ENCODE data around the gene SF3A1.

SF3A1 gene

GRCh38 chr22:30398685-30399680, 42.3 kb upstream of the SF3A1 start:
- H3K4me3 ChIP-seq (ENCODE audit: extremely low read depth, insufficient read depth, low read length, poor library complexity, severe bottlenecking) = no peak overlapping the region
- H3K9me3 ChIP-seq (ENCODE audit: control insufficient read depth, low read length) = no peaks in the 10 kb centered on the region
- no peak overlapping the region for H3K27ac ChIP-seq (ENCODE audit: low read depth, low read length, severe bottlenecking)
- peaks cover 27% of the 10 kb centered on the region for H3K4me1 ChIP-seq (ENCODE audit: control insufficient read depth, insufficient read depth, low read length, poor library complexity, severe bottlenecking)
- WGBS, 2 experiments (ENCODE audit: insufficient coverage in 2 of 2) = 89% methylated on average over 17 to 19 of the region's 25 CpGs
- peaks cover 13% of the 10 kb centered on the region for H3K36me3 ChIP-seq (ENCODE audit: control insufficient read depth, insufficient read depth, low read length)

- Histone ChIP-seq H3K4me3 (ENCODE audit: extremely low read depth, insufficient read depth, low read length, poor library complexity, severe bottlenecking) (peak overlapping the region; percentile 65), H3K27ac (ENCODE audit: low read depth, low read length, severe bottlenecking) (no peak overlapping the region), H3K9me3 (ENCODE audit: control insufficient read depth, low read length) (no peaks in the 10 kb centered on the region), H3K36me3 (ENCODE audit: control insufficient read depth, insufficient read depth, low read length) (peaks cover 7% of the 10 kb centered on the region), H3K4me1 (ENCODE audit: control insufficient read depth, insufficient read depth, low read length, poor library complexity, severe bottlenecking) (peaks cover 30% of the 10 kb centered on the region)
- WGBS, 2 experiments (ENCODE audit: insufficient coverage in 2 of 2) = 30 to 35% methylated on average over 5 to 6 of the region's 11 CpGs
These were observed 41.3 kb upstream of the SF3A1 start for GRCh38 chr22:30397656-30398635.

GRCh38 chr22:30396871-30397655, 40.4 kb upstream of the SF3A1 start, which contains the start of gene SEC14L2:
TSS of gene SEC14L2 (plus strand) at chr22:30397018. CDS start at chr22:30397117, 99 bp downstream.
- Histone ChIP-seq H3K4me3 (ENCODE audit: extremely low read depth, insufficient read depth, low read length, poor library complexity, severe bottlenecking) (peak within 1 kb of the TSS; percentile 65), H3K27ac (ENCODE audit: low read depth, low read length, severe bottlenecking) (no peak within 1 kb of the TSS), H3K4me1 (ENCODE audit: control insufficient read depth, insufficient read depth, low read length, poor library complexity, severe bottlenecking) (peaks cover 27% of the 10 kb centered on the region), H3K36me3 (ENCODE audit: control insufficient read depth, insufficient read depth, low read length) (peaks cover 3% of the 10 kb centered on the region), H3K9me3 (ENCODE audit: control insufficient read depth, low read length) (no peaks in the 10 kb centered on the region)
- 1 to 2% methylated on average over 23 to 48 of the region's 56 CpGs for WGBS, 2 experiments (ENCODE audit: insufficient coverage in 2 of 2)

GRCh38 chr22:30393885-30394284, 37.2 kb upstream of the SF3A1 start:
- Histone ChIP-seq H3K4me3 (ENCODE audit: extremely low read depth, insufficient read depth, low read length, poor library complexity, severe bottlenecking) (no peak overlapping the region), H3K27ac (ENCODE audit: low read depth, low read length, severe bottlenecking) (no peak overlapping the region), H3K9me3 (ENCODE audit: control insufficient read depth, low read length) (peaks cover 5% of the 10 kb centered on the region), H3K36me3 (ENCODE audit: control insufficient read depth, insufficient read depth, low read length) (no peaks in the 10 kb centered on the region), H3K4me1 (ENCODE audit: control insufficient read depth, insufficient read depth, low read length, poor library complexity, severe bottlenecking) (peaks cover 18% of the 10 kb centered on the region)
- 75 to 100% methylated on average over 1 to 2 of the region's 3 CpGs for WGBS, 2 experiments (ENCODE audit: insufficient coverage in 2 of 2)

- H3K4me1 ChIP-seq (ENCODE audit: control insufficient read depth, insufficient read depth, low read length, poor library complexity, severe bottlenecking) = peaks cover 15% of the 10 kb centered on the region
- 78 to 82% methylated on average over 6 to 7 of the region's 7 CpGs for WGBS, 2 experiments (ENCODE audit: insufficient coverage in 2 of 2)
- H3K36me3 ChIP-seq (ENCODE audit: control insufficient read depth, insufficient read depth, low read length) = no peaks in the 10 kb centered on the region
- H3K9me3 ChIP-seq (ENCODE audit: control insufficient read depth, low read length) = peaks cover 5% of the 10 kb centered on the region
- no peak overlapping the region for H3K4me3 ChIP-seq (ENCODE audit: extremely low read depth, insufficient read depth, low read length, poor library complexity, severe bottlenecking)
- no peak overlapping the region for H3K27ac ChIP-seq (ENCODE audit: low read depth, low read length, severe bottlenecking)
These were observed 36.6 kb upstream of the SF3A1 start for GRCh38 chr22:30393322-30393680.

GRCh38 chr22:30392661-30393321, 36.1 kb upstream of the SF3A1 start:
- Histone ChIP-seq H3K9me3 (ENCODE audit: control insufficient read depth, low read length) (peaks cover 5% of the 10 kb centered on the region), H3K27ac (ENCODE audit: low read depth, low read length, severe bottlenecking) (no peak overlapping the region), H3K4me3 (ENCODE audit: extremely low read depth, insufficient read depth, low read length, poor library complexity, severe bottlenecking) (no peak overlapping the region), H3K36me3 (ENCODE audit: control insufficient read depth, insufficient read depth, low read length) (no peaks in the 10 kb centered on the region), H3K4me1 (ENCODE audit: control insufficient read depth, insufficient read depth, low read length, poor library complexity, severe bottlenecking) (peaks cover 10% of the 10 kb centered on the region)
- 64 to 81% methylated on average over 2 to 3 of the region's 9 CpGs for WGBS, 2 experiments (ENCODE audit: insufficient coverage in 2 of 2)

GRCh38 chr22:30390974-30391691, 34.4 kb upstream of the SF3A1 start:
- no peaks in the 10 kb centered on the region for H3K36me3 ChIP-seq (ENCODE audit: control insufficient read depth, insufficient read depth, low read length)
- WGBS, 2 experiments (ENCODE audit: insufficient coverage in 2 of 2) = 70 to 85% methylated on average over 2 to 5 of the region's 5 CpGs
- no peak overlapping the region for H3K4me3 ChIP-seq (ENCODE audit: extremely low read depth, insufficient read depth, low read length, poor library complexity, severe bottlenecking)
- no peak overlapping the region for H3K27ac ChIP-seq (ENCODE audit: low read depth, low read length, severe bottlenecking)
- H3K4me1 ChIP-seq (ENCODE audit: control insufficient read depth, insufficient read depth, low read length, poor library complexity, severe bottlenecking) = peaks cover 11% of the 10 kb centered on the region
- peaks cover 5% of the 10 kb centered on the region for H3K9me3 ChIP-seq (ENCODE audit: control insufficient read depth, low read length)

GRCh38 chr22:30386960-30387827, 30.5 kb upstream of the SF3A1 start, which contains the start of gene RNF215:
TSS of gene RNF215 (minus strand) at chr22:30387411. CDS start at chr22:30387313, 98 bp downstream.
- WGBS, 2 experiments (ENCODE audit: insufficient coverage in 2 of 2) = 1 to 2% methylated on average over 66 to 71 of the region's 95 CpGs
- Histone ChIP-seq H3K4me3 (ENCODE audit: extremely low read depth, insufficient read depth, low read length, poor library complexity, severe bottlenecking) (peak within 1 kb of the TSS; percentile 42), H3K9me3 (ENCODE audit: control insufficient read depth, low read length) (peaks cover 5% of the 10 kb centered on the region), H3K36me3 (ENCODE audit: control insufficient read depth, insufficient read depth, low read length) (peaks cover 14% of the 10 kb centered on the region), H3K4me1 (ENCODE audit: control insufficient read depth, insufficient read depth, low read length, poor library complexity, severe bottlenecking) (peaks cover 3% of the 10 kb centered on the region), H3K27ac (ENCODE audit: low read depth, low read length, severe bottlenecking) (no peak within 1 kb of the TSS)
